Effector memory CD8-positive, alpha-beta T cell (primary cell): Measurements from ENCODE around the gene LRRC52.

Experiments
- ATAC-seq: fragments of 150-1000 bp; cut with Tn5 transposase; replicated peaks from 2 replicates; pipeline ENCODE4 v1.10.0; 2021; ENCODE audit warnings: mild to moderate bottlenecking, moderate library complexity
- DNase-seq, 3 experiments: peaks; one replicate each; pipeline ENCODE4 v3.0.0; 2021
- H3K27ac Mint-ChIP-seq, 2 donors: one replicate each; pipeline ENCODE4 v1.8.0; 2022; ENCODE audit warnings: mild to moderate bottlenecking in 2 of 2, mixed read lengths in 2 of 2, moderate library complexity in 2 of 2
- H3K27me3 Mint-ChIP-seq, 2 donors: one replicate each; pipeline ENCODE4 v1.8.0; 2022; ENCODE audit warnings: mixed read lengths in 2 of 2
- H3K36me3 Mint-ChIP-seq: one replicate; pipeline ENCODE4 v1.8.0; 2022; ENCODE audit warnings: mild to moderate bottlenecking, moderate library complexity, mixed read lengths; ENCODE audit not compliant: insufficient read depth
- H3K4me1 Mint-ChIP-seq, 2 donors: one replicate each; pipeline ENCODE4 v1.8.0; 2022; ENCODE audit warnings: low read depth in 2 of 2, mixed read lengths in 2 of 2
- H3K4me3 Mint-ChIP-seq, 2 donors: one replicate each; pipeline ENCODE4 v1.8.0; 2022; ENCODE audit warnings: mild to moderate bottlenecking in 2 of 2, mixed read lengths in 2 of 2, moderate library complexity in 2 of 2
- H3K9me3 Mint-ChIP-seq, 2 donors: one replicate each; pipeline ENCODE4 v1.8.0; 2022; ENCODE audit warnings: mixed read lengths in 2 of 2

LRRC52 gene

DNA sequence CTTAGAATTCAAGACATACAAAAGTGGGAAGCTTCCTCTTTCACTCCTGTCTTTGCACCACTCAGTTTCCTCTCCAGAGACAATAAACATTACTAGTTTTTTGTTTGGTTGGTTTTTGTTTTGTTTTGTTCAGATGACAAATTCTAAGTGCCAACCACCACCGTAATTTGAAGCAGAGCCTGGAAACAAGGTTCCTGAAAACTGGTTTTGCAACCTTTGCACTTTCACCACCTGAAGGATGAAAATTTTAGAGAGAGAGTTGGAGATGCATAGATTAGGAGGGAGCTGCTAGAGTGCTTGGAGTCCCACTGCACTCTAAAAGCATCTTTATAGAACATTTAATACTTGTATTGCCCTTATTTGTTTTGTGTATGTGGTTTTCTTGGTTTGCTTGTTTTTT, 67.1 kb downstream of the LRRC52 start:
- no peak overlapping the region for H3K4me3 Mint-ChIP-seq
- ATAC-seq: no peak
- H3K36me3 Mint-ChIP-seq: no peaks in the 10 kb centered on the region
- H3K9me3 Mint-ChIP-seq: no peaks in the 10 kb centered on the region
- H3K27me3 Mint-ChIP-seq: peaks cover 17 to 48% of the 10 kb centered on the region in 2 donors
- DNase-seq: no peak
- H3K27ac Mint-ChIP-seq: no peak overlapping the region
- H3K4me1 Mint-ChIP-seq: no peaks in the 10 kb centered on the region

DNA sequence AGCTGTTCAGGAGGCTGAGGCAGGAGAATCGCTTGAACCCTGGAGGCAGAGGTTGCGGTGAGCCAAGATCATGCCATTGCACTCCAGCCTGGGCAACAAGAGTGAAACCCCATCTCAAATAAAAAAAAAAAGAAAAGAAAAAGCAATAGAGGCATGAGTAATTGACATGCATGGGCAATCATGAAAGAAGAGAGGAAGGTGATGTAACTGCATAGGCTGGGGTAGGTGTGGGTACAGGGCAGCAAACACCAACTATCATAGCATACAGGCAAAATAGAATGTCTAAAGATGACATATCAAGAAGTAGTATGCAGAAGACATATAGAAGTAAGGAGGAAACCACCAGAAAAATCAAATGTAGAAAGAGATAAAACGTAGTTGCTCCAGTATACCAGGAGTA, 68.3 kb downstream of the LRRC52 start:
- no peaks in the 10 kb centered on the region for H3K4me1 Mint-ChIP-seq
- H3K4me3 Mint-ChIP-seq: no peak overlapping the region
- ATAC-seq: no peak
- peaks cover 18 to 48% of the 10 kb centered on the region in 2 donors for H3K27me3 Mint-ChIP-seq
- no peak overlapping the region for H3K27ac Mint-ChIP-seq
- no peak for DNase-seq
- no peaks in the 10 kb centered on the region for H3K36me3 Mint-ChIP-seq
- H3K9me3 Mint-ChIP-seq: no peaks in the 10 kb centered on the region
